Coronary artery (tissue), 2 donors: Measurements from ENCODE around the gene ASCC1.

ENCODE experiments used
- DNase-seq: peaks from one replicate; pipeline ENCODE4 v3.0.0-alpha.2; 2017; ENCODE audit warnings: low spot score
- H3K27ac ChIP-seq, 2 donors: fragments of 200-600 bp; sonication (generic); one replicate each; pipeline ENCODE4 v1.5.1; 2016 to 2019
- H3K4me3 ChIP-seq: fragments of 200-600 bp; sonication (generic); 2 replicates; pipeline ENCODE4 v1.5.1; 2016; ENCODE audit warnings: mild to moderate bottlenecking, moderate library complexity
- TF ChIP-seq, protein P1 (sequence below): fragments of 200-600 bp; sonication (generic); IDR thresholded peaks from one replicate; pipeline ENCODE4 v1.5.1; 2019; ENCODE audit warnings: antibody characterized with exemption

ASCC1 gene

DNA sequence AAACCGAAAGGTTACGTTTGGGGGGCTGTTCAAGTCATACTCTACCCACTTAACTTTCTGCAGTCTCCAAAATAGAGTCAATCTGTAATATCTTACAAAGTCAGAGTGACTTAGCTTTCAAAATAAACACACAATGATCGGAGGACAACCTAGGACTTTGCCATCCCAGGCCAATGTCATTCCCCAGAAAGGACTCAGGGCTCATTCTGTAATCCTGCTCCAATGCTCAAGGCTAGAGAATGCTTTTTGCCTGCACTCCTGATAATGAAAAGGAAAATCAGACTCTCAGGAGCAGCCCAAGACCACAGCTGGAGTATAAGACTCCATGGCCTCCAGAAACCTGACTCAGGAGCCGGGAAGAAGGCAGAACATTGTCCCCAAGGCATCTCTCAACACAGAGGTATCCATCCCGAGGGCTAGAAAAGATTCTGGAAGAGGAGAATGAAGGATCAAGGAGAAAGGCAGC lies 28.5 kb upstream of the ASCC1 start:
- H3K27ac ChIP-seq, result peak overlapping the region; percentile 84 to 89

DNA sequence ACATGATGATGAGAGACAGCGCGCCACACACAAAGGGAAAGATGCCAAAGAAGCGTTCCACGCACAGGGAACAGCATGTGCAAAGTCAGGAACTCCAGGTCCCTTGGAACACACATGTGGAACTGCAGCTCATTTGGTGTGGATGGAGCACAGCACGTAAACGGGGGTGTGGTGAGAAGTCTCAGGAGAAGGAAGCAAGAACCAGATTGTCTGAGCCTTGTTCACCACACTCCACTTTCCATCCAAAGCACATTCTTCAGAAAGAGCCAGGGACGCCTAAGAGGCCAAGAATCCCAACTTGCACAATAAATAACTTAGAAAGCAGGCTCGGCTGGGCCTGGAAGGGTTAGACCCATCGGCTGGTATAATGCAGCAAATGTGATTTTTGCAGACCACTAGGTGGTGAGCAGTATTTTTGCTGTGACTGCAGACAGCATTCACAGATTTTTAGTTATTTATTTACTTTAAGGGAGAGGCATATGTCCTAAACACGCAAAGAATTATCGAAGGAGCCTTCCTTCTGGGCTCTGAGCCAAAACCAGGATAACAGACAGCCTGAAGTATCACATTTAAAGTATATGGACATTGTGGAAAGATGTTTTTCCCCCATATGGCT lies 27.9 kb upstream of the ASCC1 start:
- Histone ChIP-seq H3K4me3 (no peak overlapping the region), H3K27ac (peak overlapping the region; percentile 84 to 89)
- TF ChIP-seq, protein P1, sequence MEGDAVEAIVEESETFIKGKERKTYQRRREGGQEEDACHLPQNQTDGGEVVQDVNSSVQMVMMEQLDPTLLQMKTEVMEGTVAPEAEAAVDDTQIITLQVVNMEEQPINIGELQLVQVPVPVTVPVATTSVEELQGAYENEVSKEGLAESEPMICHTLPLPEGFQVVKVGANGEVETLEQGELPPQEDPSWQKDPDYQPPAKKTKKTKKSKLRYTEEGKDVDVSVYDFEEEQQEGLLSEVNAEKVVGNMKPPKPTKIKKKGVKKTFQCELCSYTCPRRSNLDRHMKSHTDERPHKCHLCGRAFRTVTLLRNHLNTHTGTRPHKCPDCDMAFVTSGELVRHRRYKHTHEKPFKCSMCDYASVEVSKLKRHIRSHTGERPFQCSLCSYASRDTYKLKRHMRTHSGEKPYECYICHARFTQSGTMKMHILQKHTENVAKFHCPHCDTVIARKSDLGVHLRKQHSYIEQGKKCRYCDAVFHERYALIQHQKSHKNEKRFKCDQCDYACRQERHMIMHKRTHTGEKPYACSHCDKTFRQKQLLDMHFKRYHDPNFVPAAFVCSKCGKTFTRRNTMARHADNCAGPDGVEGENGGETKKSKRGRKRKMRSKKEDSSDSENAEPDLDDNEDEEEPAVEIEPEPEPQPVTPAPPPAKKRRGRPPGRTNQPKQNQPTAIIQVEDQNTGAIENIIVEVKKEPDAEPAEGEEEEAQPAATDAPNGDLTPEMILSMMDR, result no peak
- DNase-seq, result peak; percentile 90

More for the DNA sequence above, 28.5 kb upstream of the ASCC1 start:
- TF ChIP-seq, protein P1, result no peak
- no peak for DNase-seq
- no peak overlapping the region for H3K4me3 ChIP-seq

DNA sequence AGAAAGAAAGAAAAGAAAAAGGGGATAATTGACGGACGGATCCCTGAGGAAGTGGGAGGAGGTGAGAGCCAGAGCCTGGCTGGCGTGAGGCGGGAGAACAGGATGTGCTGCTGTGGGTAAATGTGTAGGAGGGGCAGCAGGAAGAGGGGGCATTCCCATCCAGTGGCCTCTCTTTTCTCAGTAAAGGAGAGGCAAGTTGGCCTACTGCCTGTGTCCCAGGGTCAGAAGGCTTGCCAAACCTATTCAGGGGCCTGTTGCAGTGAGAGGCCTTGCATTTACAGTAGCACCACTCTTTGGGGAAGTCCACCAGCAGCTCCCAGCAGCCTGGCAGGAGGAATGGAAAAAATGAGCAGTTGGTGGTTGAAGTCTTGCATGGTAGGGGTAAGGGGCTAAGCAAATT lies 26.6 kb upstream of the ASCC1 start:
- peak overlapping the region; percentile 84 to 89 for H3K27ac ChIP-seq
- TF ChIP-seq, protein P1, result no peak
- DNase-seq, result peak; percentile 91
- H3K4me3 ChIP-seq, result no peak overlapping the region

DNA sequence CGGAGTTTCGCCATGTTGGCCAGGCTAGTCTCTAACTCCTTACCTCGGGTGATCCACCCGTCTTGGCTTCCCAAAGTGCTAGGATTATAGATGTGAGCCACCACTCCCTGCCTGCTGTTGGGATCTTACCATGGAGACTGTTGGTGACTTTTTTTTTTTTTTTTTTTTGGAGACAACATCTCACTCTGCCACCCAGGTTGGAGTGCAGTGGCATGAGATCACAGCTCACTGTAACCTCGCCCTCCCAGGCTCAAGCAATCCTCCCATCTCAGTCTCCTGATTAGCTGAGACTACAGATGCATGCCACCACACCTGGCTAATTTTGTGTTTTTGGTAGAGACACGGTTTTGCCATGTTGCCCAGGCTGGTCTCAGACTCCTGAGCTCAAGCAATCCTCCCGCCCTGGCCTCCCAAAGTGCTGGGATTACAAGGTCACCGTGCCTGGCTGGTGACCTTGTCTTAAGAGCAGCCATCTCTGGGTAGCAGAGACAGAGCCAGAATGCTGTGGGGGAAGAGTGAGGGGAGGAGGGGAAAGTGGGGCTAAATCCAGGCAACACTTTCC lies 25.7 kb upstream of the ASCC1 start:
- H3K4me3 ChIP-seq, result no peak overlapping the region
- H3K27ac ChIP-seq, result peak overlapping the region; percentile 60 to 89
- no peak for DNase-seq
- TF ChIP-seq, protein P1, result no peak

DNA sequence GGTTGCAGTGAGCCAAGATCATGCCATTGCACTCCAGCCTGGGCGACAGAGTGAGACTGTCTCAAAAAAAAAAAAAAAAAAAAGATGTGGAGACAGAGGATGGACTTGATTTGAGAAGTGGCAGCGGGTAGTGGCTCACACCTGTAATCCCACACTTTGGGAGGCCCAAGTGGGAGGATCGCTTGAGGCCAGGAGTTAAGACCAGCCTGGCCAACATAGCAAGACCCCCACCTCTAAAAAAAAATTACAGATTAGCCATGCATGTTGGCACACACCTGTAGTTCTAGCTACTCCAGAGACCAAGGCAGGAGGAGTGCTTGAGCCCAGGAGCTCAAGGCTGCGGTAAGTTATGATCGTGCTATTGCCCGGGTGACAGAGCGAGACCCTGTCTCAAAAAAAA lies 24.3 kb upstream of the ASCC1 start:
- no peak overlapping the region for H3K27ac ChIP-seq
- H3K4me3 ChIP-seq, result no peak overlapping the region
- DNase-seq, result no peak

DNA sequence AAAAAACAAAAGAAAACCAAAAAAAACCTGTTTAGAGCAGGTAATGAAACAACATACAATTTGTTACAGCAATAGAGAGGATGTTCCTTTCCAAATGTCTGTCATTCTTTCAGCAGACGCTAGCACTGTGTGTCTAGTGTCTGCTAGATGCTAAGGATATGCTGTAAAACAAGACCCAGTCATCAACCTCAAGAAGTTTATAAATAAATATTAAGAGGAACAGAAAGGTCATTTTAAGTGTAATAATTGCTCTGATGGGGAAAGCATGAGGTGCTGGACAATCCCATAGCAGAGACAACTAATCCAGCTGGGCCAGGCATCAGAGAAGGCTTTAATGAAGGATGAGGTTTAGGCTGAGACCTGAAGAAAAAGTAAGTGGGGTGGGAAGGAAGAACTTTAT lies 23.3 kb upstream of the ASCC1 start:
- TF ChIP-seq, protein P1, result no peak
- no peak overlapping the region for H3K4me3 ChIP-seq
- H3K27ac ChIP-seq, result no peak overlapping the region
- no peak for DNase-seq

More for the DNA sequence above, 24.3 kb upstream of the ASCC1 start:
- TF ChIP-seq, protein P1, result no peak
